SK-N-MC (cell line): ENCODE results near the gene MRPS24.

Experiments used
- EZH2 ChIP-seq: fragments of 200-600 bp; sonication (generic); IDR thresholded peaks from one replicate; pipeline ENCODE4 v1.6.1; 2017; ENCODE audit warnings: antibody characterized with exemption
- POLR2AphosphoS5 ChIP-seq: IDR thresholded peaks from 2 replicates; pipeline ENCODE4 v1.6.1; 2012; ENCODE audit warnings: mild to moderate bottlenecking, low read depth, low read length, borderline replicate concordance

DNA sequence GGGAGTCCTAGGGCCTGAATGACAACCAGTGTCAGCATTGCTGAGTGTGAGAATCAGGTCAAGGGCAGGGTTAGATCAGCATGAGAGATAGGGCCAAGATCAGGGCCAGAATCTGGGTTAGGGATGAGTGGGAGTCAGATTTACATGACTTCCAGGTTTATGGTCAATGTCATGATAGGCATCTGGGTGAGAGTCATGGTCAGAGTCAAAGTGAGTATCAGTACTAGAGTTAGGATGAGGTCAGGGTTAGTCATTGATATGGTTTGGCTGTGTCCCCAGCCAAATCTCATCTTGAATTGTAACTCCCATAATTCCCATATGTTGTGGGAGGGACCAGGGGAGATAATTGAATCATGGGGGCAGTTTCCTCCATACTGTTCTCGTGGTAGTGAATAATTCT, 12.3 kb downstream of the MRPS24 start:
- TF ChIP-seq POLR2AphosphoS5 (no peak), EZH2 (no peak)
